ENCODE results near the gene SOX5. TPM values are rescaled to one million over a fixed set of nuclear protein-coding genes. Genes with fewer than 3 reads are reported as not detected.

SOX5 gene
- total RNA-seq, 1 donor from 2014 or later, result 21.1 TPM

DNA sequence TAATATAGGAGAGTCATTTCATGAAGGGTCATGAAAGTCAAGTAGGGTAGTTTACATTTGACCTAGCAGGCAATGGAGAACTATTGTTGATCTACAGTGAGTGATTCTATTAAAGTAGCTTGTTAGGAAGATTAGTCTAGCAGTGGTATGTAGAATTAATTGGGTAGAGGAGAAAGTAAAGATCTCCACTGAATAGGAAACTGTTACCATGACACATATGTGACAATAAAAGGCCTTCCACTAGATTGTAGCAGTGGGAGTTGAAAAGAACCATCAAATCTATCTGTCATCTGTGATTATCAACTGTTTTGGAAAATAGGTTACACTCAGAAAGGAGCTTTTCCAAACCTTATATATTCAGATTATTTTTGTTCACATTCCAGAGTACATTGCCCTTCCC lies 92.3 kb downstream of the SOX5 start:
- no peaks in the 10 kb centered on the region for H3K4me1 ChIP-seq
- H3K36me3 ChIP-seq, result no peaks in the 10 kb centered on the region
- H3K4me3 ChIP-seq, result no peak overlapping the region
- H3K27ac ChIP-seq, result no peak overlapping the region
- H3K27me3 ChIP-seq, result no peaks in the 10 kb centered on the region
- intact Hi-C loops (cut with DNase I), result no loop called here
- TF ChIP-seq, protein P1, sequence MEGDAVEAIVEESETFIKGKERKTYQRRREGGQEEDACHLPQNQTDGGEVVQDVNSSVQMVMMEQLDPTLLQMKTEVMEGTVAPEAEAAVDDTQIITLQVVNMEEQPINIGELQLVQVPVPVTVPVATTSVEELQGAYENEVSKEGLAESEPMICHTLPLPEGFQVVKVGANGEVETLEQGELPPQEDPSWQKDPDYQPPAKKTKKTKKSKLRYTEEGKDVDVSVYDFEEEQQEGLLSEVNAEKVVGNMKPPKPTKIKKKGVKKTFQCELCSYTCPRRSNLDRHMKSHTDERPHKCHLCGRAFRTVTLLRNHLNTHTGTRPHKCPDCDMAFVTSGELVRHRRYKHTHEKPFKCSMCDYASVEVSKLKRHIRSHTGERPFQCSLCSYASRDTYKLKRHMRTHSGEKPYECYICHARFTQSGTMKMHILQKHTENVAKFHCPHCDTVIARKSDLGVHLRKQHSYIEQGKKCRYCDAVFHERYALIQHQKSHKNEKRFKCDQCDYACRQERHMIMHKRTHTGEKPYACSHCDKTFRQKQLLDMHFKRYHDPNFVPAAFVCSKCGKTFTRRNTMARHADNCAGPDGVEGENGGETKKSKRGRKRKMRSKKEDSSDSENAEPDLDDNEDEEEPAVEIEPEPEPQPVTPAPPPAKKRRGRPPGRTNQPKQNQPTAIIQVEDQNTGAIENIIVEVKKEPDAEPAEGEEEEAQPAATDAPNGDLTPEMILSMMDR (IDR thresholded peaks at IDR 0.05), result no peak
- TF ChIP-seq POLR2A (IDR thresholded peaks at IDR 0.05) (no peak), POLR2AphosphoS5 (IDR thresholded peaks at IDR 0.05; ENCODE audit: insufficient read depth in 1 of 2, low read depth in 1 of 2) (no peak)
- no peaks in the 10 kb centered on the region for H3K9me3 ChIP-seq
- no peak for DNase-seq (ENCODE audit: extremely low spot score in 2 of 2)

- Histone ChIP-seq H3K36me3 (no peaks in the 10 kb centered on the region), H3K27me3 (no peaks in the 10 kb centered on the region), H3K4me3 (no peak overlapping the region), H3K9me3 (no peaks in the 10 kb centered on the region), H3K27ac (no peak overlapping the region), H3K4me1 (no peaks in the 10 kb centered on the region)
- intact Hi-C loops (cut with DNase I), result no loop called here
- no peak for DNase-seq (ENCODE audit: extremely low spot score in 2 of 2)
- no peak for TF ChIP-seq POLR2A (IDR thresholded peaks at IDR 0.05)
- TF ChIP-seq, protein P1 (IDR thresholded peaks at IDR 0.05), result no peak
- no peak for TF ChIP-seq POLR2AphosphoS5 (IDR thresholded peaks at IDR 0.05; ENCODE audit: insufficient read depth in 1 of 2, low read depth in 1 of 2)
Measured at GRCh38 chr12:23855813-23856212, 93.7 kb downstream of the SOX5 start.

DNA sequence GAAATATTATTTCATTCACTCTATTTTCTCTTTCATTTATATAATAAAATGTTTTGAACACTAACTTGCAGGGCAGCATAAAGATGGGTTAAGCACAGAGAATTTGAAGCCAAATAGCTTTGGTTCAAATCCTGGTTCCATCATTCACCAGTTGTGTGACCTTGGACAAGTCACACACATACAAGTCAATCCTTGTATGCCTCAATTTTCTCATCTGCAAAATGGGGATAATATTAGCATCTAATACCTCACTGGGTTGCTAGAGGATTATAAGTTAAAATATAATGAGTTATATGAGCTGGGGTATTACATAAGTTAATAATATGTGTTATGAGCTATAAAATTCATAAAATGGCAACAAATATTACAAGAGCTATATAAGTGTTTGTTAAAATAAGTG lies 94.9 kb downstream of the SOX5 start:
- TF ChIP-seq POLR2AphosphoS5 (IDR thresholded peaks at IDR 0.05; ENCODE audit: insufficient read depth in 1 of 2, low read depth in 1 of 2), result no peak
- TF ChIP-seq, protein P1 (IDR thresholded peaks at IDR 0.05), result no peak
- TF ChIP-seq POLR2A (IDR thresholded peaks at IDR 0.05), result no peak
- intact Hi-C loops (cut with DNase I), result no loop called here

DNA sequence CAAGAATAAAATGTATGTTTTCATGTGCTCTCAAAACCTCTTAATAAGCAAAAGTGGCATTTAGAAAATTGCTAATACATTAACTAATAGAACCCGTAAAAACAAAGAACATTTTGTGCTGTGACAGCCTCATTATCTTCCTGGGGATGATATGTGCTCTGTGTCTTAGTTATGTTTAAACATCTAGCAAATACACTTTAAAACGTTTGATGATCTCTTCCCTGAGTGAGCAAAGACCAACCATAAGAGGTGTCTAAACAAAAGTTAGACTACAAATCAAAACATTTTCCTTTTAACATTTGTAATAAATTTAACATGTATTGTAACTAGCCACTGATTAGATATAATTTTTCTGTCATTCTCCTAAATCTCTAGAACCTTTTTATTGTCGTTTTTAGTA lies 95.8 kb downstream of the SOX5 start:
- no peak overlapping the region for H3K4me3 ChIP-seq
- TF ChIP-seq POLR2A (IDR thresholded peaks at IDR 0.05) (no peak), POLR2AphosphoS5 (IDR thresholded peaks at IDR 0.05; ENCODE audit: insufficient read depth in 1 of 2, low read depth in 1 of 2) (no peak)
- TF ChIP-seq, protein P1 (IDR thresholded peaks at IDR 0.05), result no peak
- H3K4me1 ChIP-seq, result no peaks in the 10 kb centered on the region
- H3K27ac ChIP-seq, result no peak overlapping the region
- H3K36me3 ChIP-seq, result no peaks in the 10 kb centered on the region
- H3K9me3 ChIP-seq, result no peaks in the 10 kb centered on the region
- intact Hi-C loops (cut with DNase I), result no loop called here
- H3K27me3 ChIP-seq, result no peaks in the 10 kb centered on the region
- DNase-seq (ENCODE audit: extremely low spot score in 2 of 2), result no peak

More for the DNA sequence above, 94.9 kb downstream of the SOX5 start:
- Histone ChIP-seq H3K27me3 (no peaks in the 10 kb centered on the region), H3K9me3 (no peaks in the 10 kb centered on the region), H3K4me3 (no peak overlapping the region), H3K4me1 (no peaks in the 10 kb centered on the region), H3K36me3 (no peaks in the 10 kb centered on the region), H3K27ac (no peak overlapping the region)
- no peak for DNase-seq (ENCODE audit: extremely low spot score in 2 of 2)

- Histone ChIP-seq H3K27me3 (no peaks in the 10 kb centered on the region), H3K27ac (no peak overlapping the region), H3K36me3 (no peaks in the 10 kb centered on the region), H3K4me3 (no peak overlapping the region), H3K9me3 (no peaks in the 10 kb centered on the region), H3K4me1 (no peaks in the 10 kb centered on the region)
- TF ChIP-seq POLR2AphosphoS5 (IDR thresholded peaks at IDR 0.05; ENCODE audit: insufficient read depth in 1 of 2, low read depth in 1 of 2) (no peak), POLR2A (IDR thresholded peaks at IDR 0.05) (no peak)
- TF ChIP-seq, protein P1 (IDR thresholded peaks at IDR 0.05), result no peak
- DNase-seq (ENCODE audit: extremely low spot score in 2 of 2), result no peak
- intact Hi-C loops (cut with DNase I), result no loop called here
Measured at GRCh38 chr12:23851602-23852001, 97.9 kb downstream of the SOX5 start.

Data from vagina (tissue), 2 donors.